Raji (cell line): ENCODE data around the gene CRYBA2.

Source experiments
- POLR2A ChIP-seq: IDR thresholded peaks from 2 replicates; pipeline ENCODE4 v1.6.1; 2011; ENCODE audit warnings: low read depth, low read length, control low read depth; ENCODE audit not compliant: insufficient read depth

The CRYBA2 gene

GRCh38 chr2:219010873-219011272 is 17.7 kb upstream of the CRYBA2 start:
- no peak for TF ChIP-seq POLR2A

- TF ChIP-seq POLR2A = no peak
Observed at GRCh38 chr2:219010162-219010756, 17.0 kb upstream of the CRYBA2 start.

- TF ChIP-seq POLR2A = no peak
Observed at GRCh38 chr2:219009294-219009693, 16.1 kb upstream of the CRYBA2 start.

GRCh38 chr2:219003979-219004378 is 10.8 kb upstream of the CRYBA2 start:
- TF ChIP-seq POLR2A = no peak

- no peak for TF ChIP-seq POLR2A
Observed at GRCh38 chr2:219003267-219003634, 10.0 kb upstream of the CRYBA2 start.

- no peak for TF ChIP-seq POLR2A
Observed at GRCh38 chr2:219002395-219003266, 9.4 kb upstream of the CRYBA2 start.

- no peak for TF ChIP-seq POLR2A
Observed at GRCh38 chr2:219001577-219002394, 8.6 kb upstream of the CRYBA2 start.

- no peak for TF ChIP-seq POLR2A
Observed at GRCh38 chr2:219001100-219001576, 7.9 kb upstream of the CRYBA2 start.

- no peak for TF ChIP-seq POLR2A
Observed at GRCh38 chr2:219000569-219000960, 7.3 kb upstream of the CRYBA2 start.

- no peak for TF ChIP-seq POLR2A
Observed at GRCh38 chr2:218999881-219000568, 6.8 kb upstream of the CRYBA2 start.

GRCh38 chr2:218999021-218999880 is 6.0 kb upstream of the CRYBA2 start:
- TF ChIP-seq POLR2A = no peak

- TF ChIP-seq POLR2A = no peak
Observed at GRCh38 chr2:218998414-218999002, 5.3 kb upstream of the CRYBA2 start.

GRCh38 chr2:218997731-218998130 is 4.5 kb upstream of the CRYBA2 start:
- no peak for TF ChIP-seq POLR2A

- TF ChIP-seq POLR2A = no peak
Observed at GRCh38 chr2:218996937-218997336, 3.7 kb upstream of the CRYBA2 start.
